Adrenal gland (tissue), 12 donors: Measurements from ENCODE around the gene SGK2. TPM values are rescaled to one million over a fixed set of nuclear protein-coding genes. Genes with fewer than 3 reads are reported as not detected.
"Not testable (repeated sequence)": the region's sequence is repeated elsewhere in the genome, so short reads cannot be mapped to it uniquely, and the experiment has no call there.

Experiments used
- DNase-seq, 7 donors: peaks; one replicate each; pipeline ENCODE4 v3.0.0-alpha.2; 2019 to 2020
- H3K27ac ChIP-seq, 5 donors: fragments of 200-600 bp; sonication (generic) in 4 of 5; 1 replicate in 3 of 5; 2 replicates in 2 of 5; pipeline versions ENCODE4 v1.5.1 to v1.8.0; 2016 to 2020; ENCODE audit warnings: mild to moderate bottlenecking in 1 of 5
- H3K27me3 ChIP-seq: fragments of 200-600 bp; 2 replicates; pipeline ENCODE4 v1.8.0; 2021
- H3K36me3 ChIP-seq, 2 donors: fragments of 200-600 bp; replicated peaks in 1 of 2; 1 replicate in 1 of 2; 2 replicates in 1 of 2; pipeline versions ENCODE4 v1.5.1 to v1.8.0; 2018 to 2022
- H3K4me1 ChIP-seq, 2 donors: fragments of 200-600 bp; replicated peaks in 1 of 2; 1 replicate in 1 of 2; 2 replicates in 1 of 2; pipeline versions ENCODE4 v1.5.1 to v1.8.0; 2018 to 2021
- H3K4me3 ChIP-seq, 4 donors: fragments of 200-600 bp; sonication (generic) in 3 of 4; one replicate each; pipeline ENCODE4 v1.5.1; 2016 to 2018
- H3K9me3 ChIP-seq, 3 donors: fragments of 200-600 bp; sonication (generic) in 1 of 3; replicated peaks in 1 of 3; 1 replicate in 2 of 3; 2 replicates in 1 of 3; pipeline versions ENCODE4 v1.5.1 to v1.8.0; 2016 to 2021
- POLR2A ChIP-seq, 2 donors: fragments of 450-650 bp; IDR thresholded peaks; one replicate each; pipeline ENCODE4 v1.6.1; 2017; ENCODE audit warnings: antibody characterized with exemption in 2 of 2, mild to moderate bottlenecking in 2 of 2, moderate library complexity in 1 of 2
- WGBS, 4 donors: extraction: QIAGEN DNeasy Blood & Tissue Kit in 2 of 4; methylation state at CpG; one replicate each; pipeline versions ENCODE4 v1.1.5 to v1.1.7; 2013 to 2017; 5-methylcytosine and 5-hydroxymethylcytosine counted together
- intact Hi-C, 2 donors: fragments of 100-400 bp; cut with DNase I; formaldehyde crosslinking; loops; one replicate each; pipeline versions ENCODE4 v1.14.1 to v1.15.0; 2022 to 2023
- polyA plus RNA-seq, 3 donors: library from polyadenylated mRNA; stranded (reverse); fragments of 200-250 nt in 2 of 3; fragments of 350-450 nt in 1 of 3; fragmentation: Illumina TruSeq in 1 of 3; extraction: RNeasy Lipid Tissue Mini Kit (QIAGEN cat#74804) in 1 of 3; gene quantifications; one replicate each; pipeline ENCODE4 v1.2.3, GENCODE V29; 2013 to 2014
- total RNA-seq, 9 donors: library from RNA; depleted of rRNA in 4 of 9; stranded (reverse); fragments of >200 nt in 4 of 9; fragments of 120-200 nt in 1 of 9; fragmentation: NEBNext Ultra II Directional in 1 of 9; extraction: Animal tissue kit (Norgen Biotek cat#: 25700) in 1 of 9; gene quantifications; one replicate each; pipeline versions ENCODE4 v1.1.0 to v1.2.4, GENCODE V29; 2013 to 2023
- TF ChIP-seq, protein P1 (sequence below), 6 experiments: fragments of 450-650 bp in 4 of 6; fragments of 200-600 bp in 2 of 6; sonication (generic) in 1 of 6; IDR thresholded peaks; 1 replicate in 5 of 6; 2 replicates in 1 of 6; pipeline versions ENCODE4 v1.5.1 to v1.8.0; 2016 to 2021; ENCODE audit warnings: antibody characterized with exemption in 6 of 6, mild to moderate bottlenecking in 2 of 6, moderate library complexity in 1 of 6
- donor health status: healthy with polysubstance abuse.
- donor health status: Bipolar disorder and iron deficiency.
- donor health status: DM: yes; HTN: yes; CAD: no.
- donor health status: DM: no; HTN: no; CAD: no.
- donor health status: DM: no; HTN: no; CAD: no.
- donor health status: DM: yes; HTN: yes; CAD: no.

The SGK2 gene
- total and polyA plus RNA-seq, 12 donors: 0.38 to 4.9 (median 1.3) TPM; not detected in 2

DNA sequence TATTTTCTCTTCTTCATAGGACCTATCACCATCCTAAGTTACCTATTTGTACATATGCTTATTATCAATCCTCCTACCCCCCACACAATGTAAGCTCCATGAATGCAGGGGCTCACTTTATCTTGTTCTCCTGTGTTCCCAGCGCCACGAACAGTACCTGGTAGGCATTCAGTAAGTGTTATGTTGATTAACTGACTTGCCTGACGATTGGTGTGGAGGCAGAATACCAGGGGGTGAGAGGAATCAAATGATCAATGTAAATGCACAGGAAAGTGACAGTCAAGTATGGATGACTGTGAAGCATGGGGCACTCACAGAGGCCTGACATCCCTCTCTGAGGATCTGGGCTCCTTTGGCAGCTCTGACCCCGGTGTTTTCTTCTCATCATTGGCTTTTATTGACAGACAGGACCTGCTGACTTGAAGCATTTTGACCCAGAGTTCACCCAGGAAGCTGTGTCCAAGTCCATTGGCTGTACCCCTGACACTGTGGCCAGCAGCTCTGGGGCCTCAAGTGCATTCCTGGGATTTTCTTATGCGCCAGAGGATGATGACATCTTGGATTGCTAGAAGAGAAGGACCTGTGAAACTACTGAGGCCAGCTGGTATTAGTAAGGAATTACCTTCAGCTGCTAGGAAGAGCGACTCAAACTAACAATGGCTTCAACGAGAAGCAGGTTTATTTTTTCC, 25.8 kb downstream of the SGK2 start:
- Histone ChIP-seq H3K4me1 (no peaks in the 10 kb centered on the region), H3K9me3 (no peaks in the 10 kb centered on the region), H3K27me3 (no peaks in the 10 kb centered on the region), H3K4me3 (no peak overlapping the region), H3K36me3 (no peaks in the 10 kb centered on the region), H3K27ac (peak overlapping the region in 1 of 5 donors; percentile 72)
- TF ChIP-seq, protein P1, sequence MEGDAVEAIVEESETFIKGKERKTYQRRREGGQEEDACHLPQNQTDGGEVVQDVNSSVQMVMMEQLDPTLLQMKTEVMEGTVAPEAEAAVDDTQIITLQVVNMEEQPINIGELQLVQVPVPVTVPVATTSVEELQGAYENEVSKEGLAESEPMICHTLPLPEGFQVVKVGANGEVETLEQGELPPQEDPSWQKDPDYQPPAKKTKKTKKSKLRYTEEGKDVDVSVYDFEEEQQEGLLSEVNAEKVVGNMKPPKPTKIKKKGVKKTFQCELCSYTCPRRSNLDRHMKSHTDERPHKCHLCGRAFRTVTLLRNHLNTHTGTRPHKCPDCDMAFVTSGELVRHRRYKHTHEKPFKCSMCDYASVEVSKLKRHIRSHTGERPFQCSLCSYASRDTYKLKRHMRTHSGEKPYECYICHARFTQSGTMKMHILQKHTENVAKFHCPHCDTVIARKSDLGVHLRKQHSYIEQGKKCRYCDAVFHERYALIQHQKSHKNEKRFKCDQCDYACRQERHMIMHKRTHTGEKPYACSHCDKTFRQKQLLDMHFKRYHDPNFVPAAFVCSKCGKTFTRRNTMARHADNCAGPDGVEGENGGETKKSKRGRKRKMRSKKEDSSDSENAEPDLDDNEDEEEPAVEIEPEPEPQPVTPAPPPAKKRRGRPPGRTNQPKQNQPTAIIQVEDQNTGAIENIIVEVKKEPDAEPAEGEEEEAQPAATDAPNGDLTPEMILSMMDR (IDR thresholded peaks at IDR 0.05): no peak
- no peak for TF ChIP-seq POLR2A (IDR thresholded peaks at IDR 0.05)
- DNase-seq: no peak
- 67 to 78% (median 77%) methylated on average over 6 to 7 of the region's 7 CpGs for WGBS, 4 donors
- intact Hi-C loops: no loop called here

DNA sequence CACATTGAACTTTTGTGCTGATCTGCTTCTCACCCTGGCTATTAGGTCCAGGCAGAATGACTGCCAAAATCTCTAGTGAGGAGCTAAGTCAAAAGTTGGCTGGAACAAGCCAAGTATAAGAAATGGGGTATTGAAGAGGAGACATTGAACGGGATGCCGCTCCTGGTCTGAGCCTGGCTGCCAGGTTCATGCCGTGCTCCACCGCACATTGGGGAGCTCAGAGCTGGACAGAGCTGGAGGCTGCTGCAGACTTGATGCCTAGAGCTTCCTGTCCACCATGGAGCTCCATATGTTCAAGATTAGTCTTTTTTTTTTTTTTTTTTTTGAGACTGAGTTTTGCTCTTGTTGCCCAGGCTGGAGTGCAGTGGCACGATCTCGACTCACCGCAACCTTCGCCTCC, 27.8 kb downstream of the SGK2 start:
- DNase-seq: no peak
- no peaks in the 10 kb centered on the region for H3K9me3 ChIP-seq
- intact Hi-C loops: no loop called here

DNA sequence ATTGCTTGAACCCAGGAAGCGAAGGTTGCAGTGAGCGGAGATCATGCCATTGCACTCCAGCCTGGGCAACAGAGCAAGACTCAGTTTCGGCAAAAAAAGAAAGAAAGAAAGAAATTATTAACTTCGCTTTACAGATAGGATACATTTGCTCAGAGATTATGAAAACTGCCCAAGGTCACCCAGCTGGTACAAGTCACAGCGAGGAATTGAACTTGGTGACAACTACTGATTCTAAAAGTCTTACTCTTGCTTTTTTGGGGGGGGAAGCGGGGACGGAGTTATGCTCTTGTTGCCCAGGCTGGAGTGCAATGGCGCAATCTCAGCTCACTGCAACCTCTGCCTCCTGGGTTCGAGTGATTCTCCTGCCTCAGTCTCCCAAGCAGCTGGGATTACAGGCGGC, 29.7 kb downstream of the SGK2 start:
- DNase-seq, H3K27ac ChIP-seq, H3K36me3 ChIP-seq, intact Hi-C loops, H3K27me3 ChIP-seq, H3K4me3 ChIP-seq, H3K9me3 ChIP-seq: not testable (repeated sequence)
- H3K4me1 ChIP-seq: peaks cover 5 to 18% of the 10 kb centered on the region in 2 donors
- WGBS, 4 donors: 89 to 94% (median 93%) methylated on average over 10 of the region's 10 CpGs

More for the DNA sequence above, 27.8 kb downstream of the SGK2 start:
- H3K4me3 ChIP-seq: no peak overlapping the region
- peaks cover 5 to 10% of the 10 kb centered on the region in 2 donors for H3K4me1 ChIP-seq
- TF ChIP-seq, protein P1 (IDR thresholded peaks at IDR 0.05): no peak
- TF ChIP-seq POLR2A (IDR thresholded peaks at IDR 0.05): no peak
- WGBS, 4 donors: 74 to 90% (median 85%) methylated on average over 8 of the region's 8 CpGs
- H3K27ac ChIP-seq: no peak overlapping the region
- no peaks in the 10 kb centered on the region for H3K27me3 ChIP-seq
- H3K36me3 ChIP-seq: no peaks in the 10 kb centered on the region

DNA sequence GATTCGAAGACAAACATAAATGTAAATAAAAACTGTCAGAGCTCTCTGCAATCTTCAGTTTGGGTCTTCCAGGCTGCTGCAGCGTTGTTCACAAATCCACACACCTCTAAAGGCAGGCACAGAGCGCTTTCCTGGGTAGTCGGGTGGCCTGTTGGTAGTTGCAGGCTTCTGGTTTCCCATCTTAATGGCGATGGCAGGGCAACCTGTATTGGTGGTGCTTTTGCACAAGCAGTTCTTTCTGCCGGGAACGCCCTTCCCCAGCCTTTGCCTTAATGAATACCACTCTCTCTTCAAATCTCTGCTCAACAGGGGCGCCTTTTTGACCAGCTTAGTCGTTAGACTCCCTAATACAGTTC, 31.2 kb downstream of the SGK2 start:
- H3K4me1 ChIP-seq: peaks cover 5 to 18% of the 10 kb centered on the region in 2 donors
- intact Hi-C loops: no loop called here
- no peaks in the 10 kb centered on the region for H3K9me3 ChIP-seq
- DNase-seq: peak in 4 of 7 donors; percentile 9 to 58 (median 17)
- peak overlapping the region in 2 of 4 donors; percentile 49 to 95 for H3K4me3 ChIP-seq
- peaks cover 0 to 7% of the 10 kb centered on the region in 2 donors for H3K36me3 ChIP-seq
- WGBS, 4 donors: 23 to 32% (median 28%) methylated on average over 8 to 9 of the region's 9 CpGs
- no peaks in the 10 kb centered on the region for H3K27me3 ChIP-seq
- peak overlapping the region in 4 of 5 donors; percentile 60 to 92 (median 74) for H3K27ac ChIP-seq
- TF ChIP-seq POLR2A (IDR thresholded peaks at IDR 0.05): no peak
- TF ChIP-seq, protein P1 (IDR thresholded peaks at IDR 0.05): no peak
